Measurements from ENCODE around the gene DUSP8. TPM values are rescaled to one million over a fixed set of nuclear protein-coding genes. Genes with fewer than 3 reads are reported as not detected.

The DUSP8 gene
- total and polyA plus RNA-seq, 2 of the 8 experiments (the other 6 are each of a cell fraction or from before 2014, with no cell fraction given): 2.8 to 3.6 TPM

DNA sequence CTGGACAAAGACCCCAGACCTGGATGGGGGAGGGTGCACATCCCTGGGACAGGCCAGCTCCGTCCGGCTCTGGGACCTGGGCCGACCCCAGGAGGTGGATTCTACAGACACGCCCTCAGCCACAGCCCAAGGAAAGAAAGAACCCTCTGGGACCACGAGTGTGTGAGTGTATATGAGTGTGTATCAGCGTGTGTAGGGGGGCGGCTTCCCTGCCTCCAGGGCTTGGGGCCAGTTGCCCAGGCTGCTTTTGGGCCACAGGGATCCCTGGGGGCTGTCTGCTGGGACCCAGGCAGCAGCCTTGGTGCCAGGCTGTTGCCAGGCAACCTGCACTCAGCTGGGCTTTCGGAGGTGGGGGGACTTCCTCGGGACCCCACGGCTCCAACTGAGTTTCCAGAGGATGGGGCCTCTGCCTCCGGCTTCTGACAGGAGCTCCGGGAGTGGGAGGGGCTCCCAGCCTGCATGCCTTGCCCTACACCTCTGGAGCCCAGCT lies 8.9 kb downstream of the DUSP8 start:
- H2BK20ac ChIP-seq (ENCODE audit: low read length): no peak overlapping the region
- no peak overlapping the region for H4K91ac ChIP-seq (replicated peaks; ENCODE audit: insufficient read length, low read length)
- TF ChIP-seq RFX5 (IDR thresholded peaks at IDR 0.05; ENCODE audit: borderline replicate concordance, low read depth, low read length): no peak
- TF ChIP-seq SUZ12 (IDR thresholded peaks at IDR 0.05; ENCODE audit: low read length): no peak
- TF ChIP-seq TCF12 (IDR thresholded peaks at IDR 0.05; ENCODE audit: low read depth, low read length): no peak
- no peak for TF ChIP-seq PHF8 (conservative IDR thresholded peaks at IDR 0.05; ENCODE audit: low read depth, low read length)
- no peak for TF ChIP-seq YY1 (IDR thresholded peaks at IDR 0.05; ENCODE audit: low read depth, low read length)
- TF ChIP-seq MAX (IDR thresholded peaks at IDR 0.05): no peak
- TF ChIP-seq RBBP5 (IDR thresholded peaks at IDR 0.05; ENCODE audit: borderline replicate concordance, low read depth, low read length): no peak
- no peak for TF ChIP-seq CHD1 (IDR thresholded peaks at IDR 0.05; ENCODE audit: low read depth, low read length)
- no peak for TF ChIP-seq POLR2AphosphoS5 (IDR thresholded peaks at IDR 0.05; ENCODE audit: low read depth, low read length)
- H4K5ac ChIP-seq (ENCODE audit: insufficient read length, low read depth, low read length): no peak overlapping the region
- H2BK120ac ChIP-seq (replicated peaks; ENCODE audit: low read depth, low read length): no peak overlapping the region
- H3K23me2 ChIP-seq (ENCODE audit: low read depth, low read length): no peaks in the 10 kb centered on the region
- H3K14ac ChIP-seq (ENCODE audit: insufficient read length): no peak overlapping the region
- no peak overlapping the region for H3K27ac ChIP-seq (ENCODE audit: low read depth, low read length)
- no peak overlapping the region; the same call in 1 of the 2 replicates for H4K8ac ChIP-seq (ENCODE audit: extremely low read depth, insufficient read depth, low read length)
- ChIA-PET CTCF (ENCODE audit: partially characterized antibody) (interaction anchor here (1.3 to 9.1 kb wide), 4 partner anchors 8 to 17 kb away, joined by 4 to 100 read pairs (median 51); no protein-coding TSS in a partner anchor), POLR2A (ENCODE audit: partially characterized antibody) (interaction anchor here (2.7 kb wide), 1 partner anchor 14 kb away, joined by 12 read pairs; no protein-coding TSS in a partner anchor)
- no peak overlapping the region for H3K56ac ChIP-seq (replicated peaks; ENCODE audit: insufficient read length, low read depth, low read length)
- H3K4me2 ChIP-seq (ENCODE audit: insufficient read depth in 1 of 2, low read depth in 2 of 2, low read length in 2 of 2): no peak overlapping the region
- H2AK5ac ChIP-seq (ENCODE audit: low read depth, low read length): no peak overlapping the region
- H3K18ac ChIP-seq (ENCODE audit: extremely low read depth, low read length): no peak overlapping the region
- no peak overlapping the region for H2BK12ac ChIP-seq (ENCODE audit: low read depth, low read length)
- peaks cover 0 to 18% of the 10 kb centered on the region in 2 experiments for H4K20me1 ChIP-seq (replicated peaks in 1 of 2; ENCODE audit: control insufficient read depth in 1 of 2, insufficient read depth in 2 of 2, low read length in 2 of 2)
- no peak overlapping the region for H2BK15ac ChIP-seq (ENCODE audit: low read length)
- no peak overlapping the region for H2BK5ac ChIP-seq (ENCODE audit: low read depth, low read length)
- DNase-seq (ENCODE audit: low read depth in 1 of 2, low spot score in 2 of 2) (no peak), FAIRE-seq (no peak)
- no peak overlapping the region for H3K9ac ChIP-seq (replicated peaks in 1 of 4; ENCODE audit: extremely low read depth in 1 of 4, low read depth in 3 of 4, low read length in 3 of 4)
- no peaks in the 10 kb centered on the region for H3K79me2 ChIP-seq (ENCODE audit: control insufficient read depth in 1 of 2, insufficient read depth in 2 of 2, low read length in 2 of 2)
- H3K23ac ChIP-seq (ENCODE audit: insufficient read length): no peak overlapping the region
- H3K4ac ChIP-seq (replicated peaks; ENCODE audit: insufficient read length, low read depth, low read length): no peak overlapping the region
- no peaks in the 10 kb centered on the region for H3K36me3 ChIP-seq (ENCODE audit: control insufficient read depth in 2 of 4, insufficient read depth in 4 of 4, low read length in 3 of 4)
- H3K4me1 ChIP-seq (replicated peaks in 1 of 4; ENCODE audit: control insufficient read depth in 3 of 4, insufficient read depth in 4 of 4, low read length in 3 of 4): peaks cover 8 to 47% (median 35%) of the 10 kb centered on the region in 4 experiments
- H3K27me3 ChIP-seq (replicated peaks in 1 of 4; ENCODE audit: control insufficient read depth in 3 of 4, extremely low read depth in 1 of 4, insufficient read depth in 3 of 4, low read length in 3 of 4): peaks cover 0 to 16% (median 8%) of the 10 kb centered on the region in 4 experiments; a peak in 5 of 7 replicates
- no peaks in the 10 kb centered on the region for H3K79me1 ChIP-seq (ENCODE audit: low read depth, low read length)
- WGBS, 2 experiments (ENCODE audit: extremely low coverage in 1 of 2, insufficient coverage in 1 of 2, insufficient read length in 1 of 2, insufficient replicate concordance in 2 of 2, low coverage in 1 of 2, low lambda C conversion rate in 2 of 2, missing lambda C conversion rate in 1 of 2): 85% methylated on average over 7 of the region's 12 CpGs; no CpG with 5 or more reads in 1 of the 2 experiments
- no peak overlapping the region for H2AFZ ChIP-seq (ENCODE audit: low read length)
- H3K4me3 ChIP-seq (ENCODE audit: extremely low read depth in 1 of 4, insufficient read depth in 2 of 4, low read depth in 3 of 4, low read length in 4 of 4): no peak overlapping the region
- H3K9me3 ChIP-seq (ENCODE audit: insufficient read depth in 2 of 2, low read depth in 1 of 2, low read length in 1 of 2): no peaks in the 10 kb centered on the region
